NCI-H2029 treated with DMSO at 0.1 percent for 48 hours (cell line): ENCODE results near the gene SLC1A5.
A peak's percentile ranks its signal among the peaks of the same experiment; 100 is the strongest.
"Not testable (repeated sequence)": the region's sequence is repeated elsewhere in the genome, so short reads cannot be mapped to it uniquely, and the experiment has no call there.

Experiments
- DNase-seq: peaks from one replicate; lab custom pipeline; 2025; lab: John Stamatoyannopoulos, UW

Gene SLC1A5

GRCh38 chr19:46768746-46769145 is 19.6 kb downstream of the SLC1A5 start:
- not testable (repeated sequence) for DNase-seq

GRCh38 chr19:46766569-46767317 is 21.7 kb downstream of the SLC1A5 start:
- peak; percentile 26 for DNase-seq

- no peak for DNase-seq
Measured at GRCh38 chr19:46764817-46765291, 23.5 kb downstream of the SLC1A5 start.

GRCh38 chr19:46762245-46762890 is 26.0 kb downstream of the SLC1A5 start:
- no peak for DNase-seq

GRCh38 chr19:46761418-46761831 is 27.0 kb downstream of the SLC1A5 start:
- DNase-seq, result no peak

- not testable (repeated sequence) for DNase-seq
Measured at GRCh38 chr19:46760897-46761296, 27.5 kb downstream of the SLC1A5 start.

- no peak for DNase-seq
Measured at GRCh38 chr19:46760363-46760762, 28.0 kb downstream of the SLC1A5 start.

GRCh38 chr19:46759817-46760333 is 28.5 kb downstream of the SLC1A5 start:
- DNase-seq, result no peak

- no peak for DNase-seq
Measured at GRCh38 chr19:46759206-46759605, 29.2 kb downstream of the SLC1A5 start.

GRCh38 chr19:46756544-46756888 is 31.9 kb downstream of the SLC1A5 start:
- no peak for DNase-seq

- DNase-seq, result no peak
Measured at GRCh38 chr19:46755853-46756543, 32.4 kb downstream of the SLC1A5 start.

- no peak for DNase-seq
Measured at GRCh38 chr19:46755077-46755852, 33.1 kb downstream of the SLC1A5 start.

GRCh38 chr19:46753420-46754155 is 34.8 kb downstream of the SLC1A5 start:
- DNase-seq, result peak; percentile 43

- peak; percentile 23 for DNase-seq
Measured at GRCh38 chr19:46748325-46749109, 39.9 kb downstream of the SLC1A5 start.

GRCh38 chr19:46746281-46747057 is 41.9 kb downstream of the SLC1A5 start, which contains the start of gene STRN4:
STRN4 (minus strand) TSS chr19:46746450; CDS start chr19:46746430, 20 bp downstream.
- no peak for DNase-seq

GRCh38 chr19:46745521-46746280 is 42.7 kb downstream of the SLC1A5 start, which contains the start of gene FKRP:
FKRP (plus strand) TSS chr19:46746057; CDS start chr19:46755451, 9,394 bp downstream.
- DNase-seq, result no peak

- no peak for DNase-seq
Measured at GRCh38 chr19:46745030-46745429, 43.4 kb downstream of the SLC1A5 start.

GRCh38 chr19:46744005-46744691 is 44.2 kb downstream of the SLC1A5 start:
- DNase-seq, result no peak
